Neuronal stem cell (in vitro differentiated cells): Measurements from ENCODE around the gene OTOF.
A peak's percentile ranks its signal among the peaks of the same experiment; 100 is the strongest.

Experiments used
- DNase-seq: peaks from one replicate; pipeline ENCODE4 v3.0.0-alpha.2; 2013; ENCODE audit warnings: low spot score
- H2AFZ ChIP-seq: one replicate; pipeline ENCODE4 v1.6.1; 2013; ENCODE audit warnings: mild to moderate bottlenecking, low read length, inconsistent platforms
- H2AK5ac ChIP-seq: 2 replicates; pipeline ENCODE4 v1.6.1; 2013; ENCODE audit warnings: low read depth, mild to moderate bottlenecking, inconsistent platforms, low read length, moderate library complexity, mixed read lengths
- H2BK120ac ChIP-seq: 2 replicates; pipeline ENCODE4 v1.6.1; 2013; ENCODE audit warnings: low read depth, mild to moderate bottlenecking, inconsistent platforms, low read length, moderate library complexity, mixed read lengths
- H2BK12ac ChIP-seq: one replicate; pipeline ENCODE4 v1.6.1; 2013; ENCODE audit warnings: low read length, inconsistent platforms
- H2BK15ac ChIP-seq: 2 replicates; pipeline ENCODE4 v1.6.1; 2013; ENCODE audit warnings: mild to moderate bottlenecking, low read length, inconsistent platforms, mixed read lengths
- H2BK5ac ChIP-seq: one replicate; pipeline ENCODE4 v1.6.1; 2013; ENCODE audit warnings: inconsistent platforms, mild to moderate bottlenecking, low read length, moderate library complexity
- H3K14ac ChIP-seq: one replicate; pipeline ENCODE4 v1.6.1; 2013; ENCODE audit warnings: low read length, inconsistent platforms
- H3K18ac ChIP-seq: 2 replicates; pipeline ENCODE4 v1.6.1; 2013; ENCODE audit warnings: low read length, inconsistent platforms
- H3K23ac ChIP-seq: 2 replicates; pipeline ENCODE4 v1.6.1; 2013; ENCODE audit warnings: low read depth, mild to moderate bottlenecking, mixed read lengths, low read length, inconsistent platforms; ENCODE audit not compliant: poor library complexity
- H3K27ac ChIP-seq: replicated peaks from 3 replicates; pipeline ENCODE4 v1.5.1; 2013; ENCODE audit warnings: low read length, inconsistent platforms
- H3K27me3 ChIP-seq, 3 experiments: 2 replicates each; pipeline ENCODE4 v1.6.1; 2013; ENCODE audit warnings: low read length in 3 of 3, mild to moderate bottlenecking in 2 of 3, inconsistent platforms in 1 of 3, low read depth in 1 of 3, mixed read lengths in 1 of 3, moderate library complexity in 1 of 3; ENCODE audit not compliant: control insufficient read depth in 3 of 3, insufficient read depth in 3 of 3
- H3K36me3 ChIP-seq, 2 donors: replicated peaks in 1 of 2; 2 replicates each; pipeline ENCODE4 v1.6.1; 2013; ENCODE audit warnings: low read length in 2 of 2; ENCODE audit not compliant: control insufficient read depth in 2 of 2, insufficient read depth in 2 of 2
- H3K4ac ChIP-seq: 2 replicates; pipeline ENCODE4 v1.6.1; 2013; ENCODE audit warnings: inconsistent platforms, mild to moderate bottlenecking, low read length, moderate library complexity
- H3K4me1 ChIP-seq, 2 donors: 1 replicate in 1 of 2; 2 replicates in 1 of 2; pipeline ENCODE4 v1.6.1; 2013; ENCODE audit warnings: low read length in 2 of 2, low read depth in 1 of 2; ENCODE audit not compliant: control insufficient read depth in 2 of 2, insufficient read depth in 1 of 2
- H3K4me2 ChIP-seq: one replicate; pipeline ENCODE4 v1.6.1; 2013; ENCODE audit warnings: mild to moderate bottlenecking, low read length, inconsistent platforms; ENCODE audit not compliant: insufficient read depth, poor library complexity, severe bottlenecking
- H3K4me3 ChIP-seq, 2 donors: 2 replicates each; pipeline ENCODE4 v1.5.1; 2013; ENCODE audit warnings: low read length in 2 of 2, mild to moderate bottlenecking in 2 of 2, inconsistent platforms in 1 of 2, moderate library complexity in 1 of 2
- H3K79me1 ChIP-seq: one replicate; pipeline ENCODE4 v1.6.1; 2013; ENCODE audit warnings: low read depth, mild to moderate bottlenecking, inconsistent platforms, low read length, moderate library complexity
- H3K9ac ChIP-seq: one replicate; pipeline ENCODE4 v1.6.1; 2013; ENCODE audit warnings: mild to moderate bottlenecking, low read depth, low read length, inconsistent platforms; ENCODE audit not compliant: poor library complexity
- H3K9me3 ChIP-seq, 2 donors: replicated peaks in 1 of 2; 2 replicates each; pipeline versions ENCODE3 to v1.6.1; 2013; ENCODE audit warnings: low read length in 2 of 2, mild to moderate bottlenecking in 2 of 2, inconsistent platforms in 1 of 2, low read depth in 1 of 2, mixed read lengths in 1 of 2, moderate library complexity in 1 of 2; ENCODE audit not compliant: control insufficient read depth in 2 of 2, insufficient read depth in 1 of 2
- H4K8ac ChIP-seq: one replicate; pipeline ENCODE4 v1.6.1; 2013; ENCODE audit warnings: low read depth, mild to moderate bottlenecking, inconsistent platforms, low read length, moderate library complexity
- H4K91ac ChIP-seq: one replicate; pipeline ENCODE4 v1.6.1; 2013; ENCODE audit warnings: low read length, low read depth, mild to moderate bottlenecking, inconsistent platforms; ENCODE audit not compliant: poor library complexity
- WGBS, 2 donors: extraction: QIAGEN DNeasy Blood & Tissue Kit; methylation state at CpG; one replicate each; pipeline ENCODE4 v1.1.7; 2013; ENCODE audit warnings: missing lambda C conversion rate in 2 of 2, mixed read lengths in 1 of 2; ENCODE audit not compliant: insufficient read length in 2 of 2, insufficient replicate concordance in 1 of 2; ENCODE audit errors: extremely low coverage in 2 of 2; 5-methylcytosine and 5-hydroxymethylcytosine counted together

Gene OTOF

GRCh38 chr2:26414311-26414710, 63.6 kb downstream of the OTOF start:
- Histone ChIP-seq H3K4me1 (no peaks in the 10 kb centered on the region), H2BK120ac (no peak overlapping the region), H4K8ac (no peak overlapping the region), H3K4ac (no peak overlapping the region), H3K9ac (no peak overlapping the region), H2BK12ac (no peak overlapping the region), H3K9me3 (no peaks in the 10 kb centered on the region), H3K27ac (no peak overlapping the region), H3K4me2 (no peak overlapping the region), H2BK5ac (no peak overlapping the region), H2AK5ac (no peak overlapping the region), H4K91ac (no peak overlapping the region), H3K79me1 (no peaks in the 10 kb centered on the region), H3K18ac (no peak overlapping the region), H3K36me3 (no peaks in the 10 kb centered on the region), H3K27me3 (no peaks in the 10 kb centered on the region), H2BK15ac (no peak overlapping the region), H3K14ac (no peak overlapping the region), H3K4me3 (no peak overlapping the region), H3K23ac (no peak overlapping the region), H2AFZ (peak overlapping the region; percentile 71)
- DNase-seq, result no peak
- no CpG with 5 or more reads among the region's 3 CpGs for WGBS, 2 donors

GRCh38 chr2:26412091-26412673, 65.7 kb downstream of the OTOF start:
- no peak for DNase-seq
- no peak overlapping the region for H4K91ac ChIP-seq

DNA sequence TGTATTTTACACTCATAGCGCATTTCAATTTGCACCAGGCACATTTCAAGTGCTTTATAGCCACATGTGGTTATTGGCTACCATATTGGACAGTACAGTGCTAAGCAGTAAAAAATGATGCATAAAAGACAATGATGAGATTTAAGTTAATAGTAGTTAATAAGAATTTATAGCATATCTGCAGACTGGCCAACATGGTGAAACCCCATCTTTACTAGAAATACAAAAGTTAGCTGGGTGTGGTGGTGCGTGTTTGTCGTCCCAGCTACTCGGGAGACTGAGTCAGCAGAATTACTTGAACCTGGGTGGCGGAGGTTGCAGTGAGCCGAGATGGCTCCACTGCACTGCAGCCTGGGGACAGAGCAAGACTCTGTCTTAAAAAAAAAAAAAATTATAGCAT, 66.5 kb downstream of the OTOF start:
- no peaks in the 10 kb centered on the region for H3K79me1 ChIP-seq
- no peak overlapping the region for H2BK120ac ChIP-seq
- H3K27me3 ChIP-seq, result no peaks in the 10 kb centered on the region
- no peak overlapping the region for H3K4ac ChIP-seq
- no CpG with 5 or more reads among the region's 6 CpGs for WGBS, 2 donors
- no peak overlapping the region for H2BK15ac ChIP-seq
- H3K23ac ChIP-seq, result no peak overlapping the region
- H2BK12ac ChIP-seq, result no peak overlapping the region
- no peak overlapping the region for H3K9ac ChIP-seq
- no peak for DNase-seq
- H3K18ac ChIP-seq, result no peak overlapping the region
- H3K9me3 ChIP-seq, result no peaks in the 10 kb centered on the region
- no peaks in the 10 kb centered on the region for H3K36me3 ChIP-seq
- no peak overlapping the region for H4K91ac ChIP-seq
- no peaks in the 10 kb centered on the region for H3K4me1 ChIP-seq
- H2AFZ ChIP-seq, result no peak overlapping the region
- H3K14ac ChIP-seq, result no peak overlapping the region
- H3K27ac ChIP-seq, result no peak overlapping the region
- no peak overlapping the region for H2AK5ac ChIP-seq
- H3K4me3 ChIP-seq, result no peak overlapping the region
- no peak overlapping the region for H3K4me2 ChIP-seq
- no peak overlapping the region for H4K8ac ChIP-seq
- H2BK5ac ChIP-seq, result no peak overlapping the region

More at GRCh38 chr2:26412091-26412673, 65.7 kb downstream of the OTOF start:
- Histone ChIP-seq H4K8ac (no peak overlapping the region), H2AK5ac (no peak overlapping the region), H3K27ac (no peak overlapping the region), H2BK15ac (no peak overlapping the region), H2AFZ (peak overlapping the region; percentile 54), H2BK12ac (no peak overlapping the region), H2BK5ac (no peak overlapping the region), H3K4me3 (no peak overlapping the region), H3K4me2 (no peak overlapping the region), H3K9ac (no peak overlapping the region), H3K27me3 (no peaks in the 10 kb centered on the region), H2BK120ac (no peak overlapping the region), H3K18ac (no peak overlapping the region), H3K36me3 (no peaks in the 10 kb centered on the region), H3K4me1 (no peaks in the 10 kb centered on the region), H3K23ac (no peak overlapping the region), H3K9me3 (no peaks in the 10 kb centered on the region), H3K14ac (no peak overlapping the region), H3K79me1 (no peaks in the 10 kb centered on the region), H3K4ac (no peak overlapping the region)
- WGBS, 2 donors, result no CpG with 5 or more reads among the region's 10 CpGs

DNA sequence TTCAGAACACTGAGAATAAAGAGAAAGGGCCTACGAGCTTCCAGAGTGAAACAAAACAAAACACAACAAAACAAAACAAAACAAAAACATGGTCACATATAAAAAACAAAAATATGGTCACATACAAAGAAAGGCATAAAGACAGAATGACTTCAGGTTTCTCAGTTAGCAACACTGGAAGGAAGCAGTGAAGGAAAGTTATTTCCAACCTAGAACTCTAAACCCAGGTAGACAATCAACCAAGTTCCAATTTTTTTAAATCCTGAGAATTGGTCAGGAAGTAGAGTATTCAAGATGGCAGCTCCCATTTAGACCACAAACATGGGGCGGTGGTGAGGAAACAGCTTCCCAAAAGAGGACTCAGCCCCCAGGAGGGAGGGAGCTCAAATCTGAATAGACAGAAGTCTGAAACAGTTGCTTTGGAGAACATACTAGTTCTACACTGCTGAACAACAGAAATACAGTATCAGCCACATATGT, 67.1 kb downstream of the OTOF start:
- H2BK15ac ChIP-seq, result no peak overlapping the region
- H3K18ac ChIP-seq, result no peak overlapping the region
- H3K9ac ChIP-seq, result no peak overlapping the region
- H3K27ac ChIP-seq, result no peak overlapping the region
- no peak overlapping the region for H3K4ac ChIP-seq
- no peak for DNase-seq
- no peak overlapping the region for H2BK5ac ChIP-seq
- no peak overlapping the region for H3K14ac ChIP-seq
- no CpG with 5 or more reads among the region's 2 CpGs for WGBS, 2 donors
- H3K27me3 ChIP-seq, result no peaks in the 10 kb centered on the region
- H2AFZ ChIP-seq, result no peak overlapping the region
- no peak overlapping the region for H2BK12ac ChIP-seq
- no peak overlapping the region for H4K91ac ChIP-seq
- H3K36me3 ChIP-seq, result no peaks in the 10 kb centered on the region
- H3K79me1 ChIP-seq, result no peaks in the 10 kb centered on the region
- H2BK120ac ChIP-seq, result no peak overlapping the region
- H3K4me1 ChIP-seq, result no peaks in the 10 kb centered on the region
- H3K9me3 ChIP-seq, result no peaks in the 10 kb centered on the region
- no peak overlapping the region for H3K4me3 ChIP-seq
- no peak overlapping the region for H3K4me2 ChIP-seq
- H4K8ac ChIP-seq, result no peak overlapping the region
- no peak overlapping the region for H2AK5ac ChIP-seq
- H3K23ac ChIP-seq, result no peak overlapping the region
